Stimulated activated CD4-positive, alpha-beta T cell treated with anti-CD3 and anti-CD28 coated beads, Interleukin-2, amount 100 ng/mL, for 48 hours (primary cell): Measurements from ENCODE around the gene NANOS2.
"Not testable (repeated sequence)": the region's sequence is repeated elsewhere in the genome, so short reads cannot be mapped to it uniquely, and the experiment has no call there.

Experiments
- DNase-seq, 2 donors: peaks; one replicate each; pipeline ENCODE4 v3.0.0-alpha.2; 2020

The NANOS2 gene

DNA sequence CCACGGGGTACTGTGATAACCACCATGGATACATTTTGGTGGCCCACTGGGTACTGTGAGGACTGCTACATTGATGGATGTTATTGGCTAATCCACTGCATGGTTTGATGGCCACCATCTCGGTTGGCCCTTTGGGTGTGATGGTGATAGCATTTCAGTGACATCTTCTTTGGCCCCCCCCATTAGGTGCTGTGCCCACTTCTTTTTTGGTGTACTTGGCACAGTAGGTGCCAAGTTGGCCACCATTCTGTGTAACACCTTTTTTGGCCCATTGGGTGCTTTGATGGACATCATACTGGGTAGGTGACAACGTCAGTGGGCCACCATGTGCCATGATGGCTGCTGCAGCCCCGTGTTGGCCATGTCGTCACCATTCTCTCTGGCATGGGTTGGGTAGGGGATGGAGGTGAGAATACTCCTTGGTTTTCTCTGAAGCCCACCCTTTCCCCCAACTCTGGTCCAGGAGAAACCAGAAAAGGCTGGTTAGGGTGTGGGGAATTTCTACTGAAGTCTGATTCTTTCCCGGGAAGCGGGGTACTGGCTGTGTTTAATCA, 41.3 kb downstream of the NANOS2 start:
- DNase-seq, result no peak

DNA sequence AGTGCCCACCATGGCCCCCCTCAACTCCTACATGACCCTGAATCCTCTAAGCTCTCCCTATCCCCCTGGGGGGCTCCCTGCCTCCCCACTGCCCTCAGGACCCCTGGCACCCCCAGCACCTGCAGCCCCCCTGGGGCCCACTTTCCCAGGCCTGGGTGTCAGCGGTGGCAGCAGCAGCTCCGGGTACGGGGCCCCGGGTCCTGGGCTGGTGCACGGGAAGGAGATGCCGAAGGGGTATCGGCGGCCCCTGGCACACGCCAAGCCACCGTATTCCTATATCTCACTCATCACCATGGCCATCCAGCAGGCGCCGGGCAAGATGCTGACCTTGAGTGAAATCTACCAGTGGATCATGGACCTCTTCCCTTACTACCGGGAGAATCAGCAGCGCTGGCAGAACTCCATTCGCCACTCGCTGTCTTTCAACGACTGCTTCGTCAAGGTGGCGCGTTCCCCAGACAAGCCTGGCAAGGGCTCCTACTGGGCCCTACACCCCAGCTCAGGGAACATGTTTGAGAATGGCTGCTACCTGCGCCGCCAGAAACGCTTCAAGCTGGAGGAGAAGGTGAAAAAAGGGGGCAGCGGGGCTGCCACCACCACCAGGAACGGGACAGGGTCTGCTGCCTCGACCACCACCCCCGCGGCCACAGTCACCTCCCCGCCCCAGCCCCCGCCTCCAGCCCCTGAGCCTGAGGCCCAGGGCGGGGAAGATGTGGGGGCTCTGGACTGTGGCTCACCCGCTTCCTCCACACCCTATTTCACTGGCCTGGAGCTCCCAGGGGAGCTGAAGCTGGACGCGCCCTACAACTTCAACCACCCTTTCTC, 42.3 kb downstream of the NANOS2 start:
- no peak for DNase-seq

DNA sequence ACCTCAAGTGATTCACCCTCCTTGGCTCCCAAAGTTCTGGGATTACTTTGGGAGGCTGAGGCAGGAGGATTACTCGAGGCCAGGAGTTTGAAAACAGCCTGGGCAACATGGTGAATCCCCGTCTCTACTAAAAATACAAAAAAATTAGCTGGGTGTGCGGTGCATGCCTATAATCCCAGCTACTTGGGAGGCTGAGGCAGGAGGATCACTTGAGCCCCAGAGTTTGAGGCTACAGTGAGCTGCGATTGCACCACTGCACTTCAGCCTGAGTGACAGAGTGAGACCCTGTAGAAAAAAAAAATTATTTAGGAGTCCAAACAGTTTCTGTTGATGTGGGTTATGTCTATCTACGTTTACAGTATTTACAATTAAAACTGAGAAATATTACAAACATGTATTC, 43.8 kb downstream of the NANOS2 start:
- no peak for DNase-seq

- not testable (repeated sequence) for DNase-seq
Observed at GRCh38 chr19:45867241-45867640, 47.3 kb downstream of the NANOS2 start.

DNA sequence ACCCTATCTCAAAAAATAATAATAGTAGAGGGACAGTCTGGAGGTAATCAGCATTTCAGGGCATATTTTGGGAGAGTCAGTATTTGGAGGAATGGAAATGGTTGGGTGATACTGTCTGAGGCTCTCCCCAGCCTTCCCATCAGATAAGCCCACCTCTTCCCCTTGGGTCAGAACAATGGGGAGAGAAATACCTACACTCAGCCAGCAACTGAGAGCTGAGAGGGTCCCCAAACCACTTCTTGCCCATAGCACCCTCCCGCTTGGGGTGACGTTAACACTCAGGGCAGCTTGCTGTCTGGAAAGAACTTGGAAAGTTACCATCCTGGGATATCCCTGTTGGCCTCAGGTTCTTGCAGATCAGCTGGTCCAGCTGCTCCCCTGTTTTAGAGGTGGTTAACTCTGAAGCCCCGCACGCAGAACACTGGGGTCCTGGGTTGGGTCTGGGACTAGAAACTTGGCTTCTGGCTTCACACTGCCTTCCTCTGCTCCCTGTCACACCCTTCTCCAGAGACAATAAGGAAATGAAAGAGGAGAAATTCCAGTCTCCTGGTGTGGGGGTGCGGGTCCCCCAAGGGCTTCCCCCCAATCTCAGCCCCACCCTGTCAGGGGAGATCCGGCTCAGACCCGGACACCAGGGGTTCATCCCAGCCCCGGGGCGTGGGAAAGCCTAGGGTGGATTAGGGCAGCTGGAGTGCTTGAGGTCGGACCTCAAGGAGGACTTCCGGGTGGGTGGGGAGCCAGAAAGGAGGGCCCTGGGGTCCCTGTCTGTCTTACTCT, 48.0 kb downstream of the NANOS2 start:
- DNase-seq, result no peak

DNA sequence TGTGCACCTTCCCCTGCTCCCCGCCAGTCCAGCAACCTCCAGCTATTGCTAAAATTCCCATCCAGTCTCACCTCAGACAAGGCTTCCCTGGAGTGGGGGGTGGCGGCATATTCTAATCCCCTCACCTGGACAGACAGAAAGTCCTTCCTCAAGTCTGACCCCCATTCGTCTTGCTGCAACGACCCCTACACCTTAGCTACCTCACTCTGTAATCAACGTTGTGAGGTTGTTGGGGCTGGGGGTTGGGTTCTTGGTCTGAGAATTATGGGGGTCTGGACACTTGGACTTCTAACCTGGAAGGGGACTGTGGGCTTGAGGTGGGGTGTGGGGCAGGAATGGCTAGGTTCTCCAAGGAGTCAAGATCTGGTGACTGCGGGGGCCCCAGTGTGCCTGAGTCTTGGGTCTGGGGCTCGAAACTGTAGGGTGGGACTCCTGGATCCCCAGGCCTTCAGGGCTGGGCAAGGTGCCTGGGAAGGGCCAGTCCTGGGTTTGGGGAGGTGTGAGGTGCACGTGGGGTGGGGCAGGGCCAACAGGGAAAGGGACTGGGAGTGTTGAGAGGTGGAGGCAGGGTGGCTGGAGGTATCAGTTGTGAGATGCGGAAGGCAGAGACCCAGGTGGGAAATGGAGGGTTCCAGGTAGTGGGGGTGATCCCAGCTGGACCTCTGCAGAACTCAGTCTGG, 49.2 kb downstream of the NANOS2 start:
- no peak for DNase-seq

GRCh38 chr19:45864629-45865082, 49.9 kb downstream of the NANOS2 start:
- DNase-seq, result no peak

GRCh38 chr19:45863840-45864628, 50.5 kb downstream of the NANOS2 start, which contains the start of gene FOXA3:
Gene FOXA3, plus strand, starts transcription at chr19:45864326. Its CDS starts 131 bp downstream, at chr19:45864457.
- peak; percentile 52 to 64 for DNase-seq

DNA sequence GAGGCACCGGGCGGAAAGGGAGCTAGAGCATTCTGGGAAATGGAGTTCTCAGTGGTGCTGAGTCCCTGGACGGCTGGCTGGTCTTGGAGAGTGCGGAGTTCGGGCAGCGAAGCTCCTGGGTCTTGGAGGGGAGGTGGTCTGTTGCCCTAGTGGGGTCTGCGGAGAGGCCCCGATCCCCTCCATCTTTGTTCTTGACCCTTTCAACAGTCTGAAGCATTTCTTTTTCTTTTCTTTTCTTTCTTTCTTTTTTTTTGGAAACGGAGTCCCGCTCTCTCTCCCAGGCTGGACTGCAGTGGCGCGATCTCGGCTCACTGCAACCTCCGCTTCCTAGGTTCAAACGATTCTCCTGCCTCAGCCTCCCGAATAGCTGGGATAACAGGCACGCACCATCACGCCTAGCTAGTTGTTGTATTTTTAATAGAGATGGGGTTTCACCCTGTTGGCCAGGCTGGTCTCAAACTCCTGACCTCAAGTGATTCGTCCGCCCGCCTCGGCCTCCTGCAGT, 51.2 kb downstream of the NANOS2 start:
- DNase-seq, result no peak
